ENCODE results near the gene KCNH4. TPM values are rescaled to one million over a fixed set of nuclear protein-coding genes. Genes with fewer than 3 reads are reported as not detected.

KCNH4 gene
- total RNA-seq, 2 donors from 2014 or later: 0.51 TPM; not detected in 1

DNA sequence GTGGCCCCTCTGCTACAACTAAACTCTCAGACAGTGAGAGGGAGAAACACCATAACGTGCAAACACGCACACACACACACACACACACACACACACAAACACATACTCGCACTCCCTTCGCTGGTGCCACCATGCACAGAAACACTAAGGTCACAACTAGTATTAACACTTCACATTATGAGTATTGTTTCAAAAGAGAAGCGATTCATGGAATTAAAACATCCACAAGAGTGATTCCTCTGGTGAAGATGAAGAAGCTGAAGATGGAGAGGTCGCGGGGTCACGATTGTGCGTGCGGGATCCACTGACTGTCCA, 20.5 kb upstream of the KCNH4 start:
- H3K27ac ChIP-seq: no peak overlapping the region
- H3K4me3 ChIP-seq: no peak overlapping the region
- no peaks in the 10 kb centered on the region for H3K27me3 ChIP-seq (replicated peaks; ENCODE audit: insufficient read depth)
- peaks cover 0 to 10% of the 10 kb centered on the region in 2 donors for H3K36me3 ChIP-seq
- 90% methylated on average over 10 of the region's 10 CpGs for WGBS
- H3K4me1 ChIP-seq (replicated peaks): no peaks in the 10 kb centered on the region
- no peak for DNase-seq (ENCODE audit: low spot score)
- intact Hi-C loops (cut with DNase I): no loop called here
- H3K9me3 ChIP-seq: no peaks in the 10 kb centered on the region
- TF ChIP-seq POLR2AphosphoS5 (IDR thresholded peaks at IDR 0.05) (no peak), POLR2A (IDR thresholded peaks at IDR 0.05) (no peak)
- TF ChIP-seq, protein P1, sequence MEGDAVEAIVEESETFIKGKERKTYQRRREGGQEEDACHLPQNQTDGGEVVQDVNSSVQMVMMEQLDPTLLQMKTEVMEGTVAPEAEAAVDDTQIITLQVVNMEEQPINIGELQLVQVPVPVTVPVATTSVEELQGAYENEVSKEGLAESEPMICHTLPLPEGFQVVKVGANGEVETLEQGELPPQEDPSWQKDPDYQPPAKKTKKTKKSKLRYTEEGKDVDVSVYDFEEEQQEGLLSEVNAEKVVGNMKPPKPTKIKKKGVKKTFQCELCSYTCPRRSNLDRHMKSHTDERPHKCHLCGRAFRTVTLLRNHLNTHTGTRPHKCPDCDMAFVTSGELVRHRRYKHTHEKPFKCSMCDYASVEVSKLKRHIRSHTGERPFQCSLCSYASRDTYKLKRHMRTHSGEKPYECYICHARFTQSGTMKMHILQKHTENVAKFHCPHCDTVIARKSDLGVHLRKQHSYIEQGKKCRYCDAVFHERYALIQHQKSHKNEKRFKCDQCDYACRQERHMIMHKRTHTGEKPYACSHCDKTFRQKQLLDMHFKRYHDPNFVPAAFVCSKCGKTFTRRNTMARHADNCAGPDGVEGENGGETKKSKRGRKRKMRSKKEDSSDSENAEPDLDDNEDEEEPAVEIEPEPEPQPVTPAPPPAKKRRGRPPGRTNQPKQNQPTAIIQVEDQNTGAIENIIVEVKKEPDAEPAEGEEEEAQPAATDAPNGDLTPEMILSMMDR (IDR thresholded peaks at IDR 0.05): no peak

GRCh38 chr17:42200706-42201457, 19.9 kb upstream of the KCNH4 start:
- intact Hi-C loops (cut with DNase I): no loop called here
- no peak overlapping the region for H3K4me3 ChIP-seq
- H3K27ac ChIP-seq: no peak overlapping the region
- DNase-seq (ENCODE audit: low spot score): no peak
- peaks cover 0 to 5% of the 10 kb centered on the region in 2 donors for H3K36me3 ChIP-seq
- H3K9me3 ChIP-seq: no peaks in the 10 kb centered on the region
- no peaks in the 10 kb centered on the region for H3K27me3 ChIP-seq (replicated peaks; ENCODE audit: insufficient read depth)
- no peaks in the 10 kb centered on the region for H3K4me1 ChIP-seq (replicated peaks)
- 62% methylated on average over 14 of the region's 14 CpGs for WGBS
- TF ChIP-seq POLR2AphosphoS5 (IDR thresholded peaks at IDR 0.05): no peak
- TF ChIP-seq, protein P1 (IDR thresholded peaks at IDR 0.05): no peak
- no peak for TF ChIP-seq POLR2A (IDR thresholded peaks at IDR 0.05)

DNA sequence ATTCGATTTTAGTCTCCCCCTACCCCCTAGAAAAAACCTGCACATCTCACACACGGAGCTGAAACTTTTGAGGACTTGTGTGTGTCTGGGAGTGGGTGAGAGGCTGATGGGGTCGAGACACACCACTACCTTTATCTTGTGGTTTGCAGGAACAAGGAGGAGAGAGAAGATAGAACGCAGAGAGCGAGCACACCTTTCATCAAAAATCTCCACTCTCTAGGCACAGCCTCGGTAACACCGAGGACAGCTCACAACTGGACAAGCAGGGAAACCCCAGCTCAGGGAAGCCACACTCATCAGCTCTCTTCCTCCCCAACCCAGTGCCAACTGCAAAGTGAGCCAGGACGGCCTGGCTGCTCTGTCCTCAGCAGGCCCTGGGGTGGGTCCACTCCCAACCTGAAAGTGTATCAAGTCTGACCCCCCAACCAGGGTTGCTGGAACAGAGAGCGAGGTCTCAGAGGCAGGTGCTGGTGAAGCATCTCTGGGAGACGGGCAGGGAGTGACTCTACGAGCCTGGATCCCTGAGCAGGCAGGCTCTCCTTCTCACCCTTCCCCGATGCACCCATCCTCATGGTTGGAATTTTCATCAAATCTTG, 18.6 kb upstream of the KCNH4 start:
- no peaks in the 10 kb centered on the region for H3K4me1 ChIP-seq (replicated peaks)
- no peaks in the 10 kb centered on the region for H3K27me3 ChIP-seq (replicated peaks; ENCODE audit: insufficient read depth)
- TF ChIP-seq POLR2AphosphoS5 (IDR thresholded peaks at IDR 0.05) (no peak), POLR2A (IDR thresholded peaks at IDR 0.05) (no peak)
- TF ChIP-seq, protein P1 (IDR thresholded peaks at IDR 0.05): no peak
- peaks cover 0 to 5% of the 10 kb centered on the region in 2 donors for H3K36me3 ChIP-seq
- no peak overlapping the region for H3K4me3 ChIP-seq
- intact Hi-C loops (cut with DNase I): no loop called here
- no peak overlapping the region for H3K27ac ChIP-seq
- H3K9me3 ChIP-seq: no peaks in the 10 kb centered on the region
- 81% methylated on average over 12 of the region's 12 CpGs for WGBS
- no peak for DNase-seq (ENCODE audit: low spot score)

- TF ChIP-seq POLR2A (IDR thresholded peaks at IDR 0.05) (no peak), POLR2AphosphoS5 (IDR thresholded peaks at IDR 0.05) (no peak)
- TF ChIP-seq, protein P1 (IDR thresholded peaks at IDR 0.05): no peak
- Histone ChIP-seq H3K9me3 (no peaks in the 10 kb centered on the region), H3K4me3 (no peak overlapping the region), H3K4me1 (replicated peaks) (no peaks in the 10 kb centered on the region), H3K27me3 (replicated peaks; ENCODE audit: insufficient read depth) (no peaks in the 10 kb centered on the region), H3K36me3 (peaks cover 0 to 5% of the 10 kb centered on the region in 2 donors), H3K27ac (no peak overlapping the region)
- WGBS: 67% methylated on average over 4 of the region's 4 CpGs
- DNase-seq (ENCODE audit: low spot score): no peak
- intact Hi-C loops (cut with DNase I): no loop called here
Observed at GRCh38 chr17:42198897-42199296, 18.0 kb upstream of the KCNH4 start.
